Activated T-cell treated with anti-CD3 and anti-CD28 coated beads for 1 hour (primary cell): ENCODE results near the gene KLF5.
"Not testable (repeated sequence)": the region's sequence is repeated elsewhere in the genome, so short reads cannot be mapped to it uniquely, and the experiment has no call there.

Source experiments
- DNase-seq: peaks from one replicate; pipeline ENCODE4 v3.0.0-alpha.2; 2020; ENCODE audit warnings: low read depth

KLF5 gene

GRCh38 chr13:73088332-73088935 lies 29.6 kb downstream of the KLF5 start:
- DNase-seq, result no peak

GRCh38 chr13:73089213-73089612 lies 30.4 kb downstream of the KLF5 start:
- DNase-seq, result no peak

- DNase-seq, result no peak
Observed at GRCh38 chr13:73090116-73090822, 31.5 kb downstream of the KLF5 start.

GRCh38 chr13:73090823-73091187 lies 32.0 kb downstream of the KLF5 start:
- DNase-seq, result no peak

- no peak for DNase-seq
Observed at GRCh38 chr13:73092829-73093228, 34.0 kb downstream of the KLF5 start.

- DNase-seq, result no peak
Observed at GRCh38 chr13:73096173-73096572, 37.4 kb downstream of the KLF5 start.

GRCh38 chr13:73096638-73097037 lies 37.8 kb downstream of the KLF5 start:
- no peak for DNase-seq

- DNase-seq, result not testable (repeated sequence)
Observed at GRCh38 chr13:73100781-73101180, 42.0 kb downstream of the KLF5 start.

- no peak for DNase-seq
Observed at GRCh38 chr13:73101351-73102007, 42.7 kb downstream of the KLF5 start.

GRCh38 chr13:73103238-73103637 lies 44.4 kb downstream of the KLF5 start:
- no peak for DNase-seq

- no peak for DNase-seq
Observed at GRCh38 chr13:73106513-73107178, 47.8 kb downstream of the KLF5 start.

GRCh38 chr13:73107481-73107880 lies 48.7 kb downstream of the KLF5 start:
- no peak for DNase-seq

GRCh38 chr13:73107970-73108369 lies 49.2 kb downstream of the KLF5 start:
- DNase-seq, result no peak

- no peak for DNase-seq
Observed at GRCh38 chr13:73109288-73109899, 50.6 kb downstream of the KLF5 start.

GRCh38 chr13:73109969-73110368 lies 51.2 kb downstream of the KLF5 start:
- DNase-seq, result no peak

GRCh38 chr13:73110814-73111213 lies 52.0 kb downstream of the KLF5 start:
- DNase-seq, result no peak

GRCh38 chr13:73111331-73111730 lies 52.5 kb downstream of the KLF5 start:
- DNase-seq, result no peak

- no peak for DNase-seq
Observed at GRCh38 chr13:73119612-73120011, 60.8 kb downstream of the KLF5 start.
